Neural progenitor cell (in vitro differentiated cells): ENCODE results near the gene TAF5. TPM values are rescaled to one million over a fixed set of nuclear protein-coding genes. Genes with fewer than 3 reads are reported as not detected.

ENCODE experiments used
- DNase-seq: peaks from one replicate; pipeline ENCODE4 v3.0.0-alpha.2; 2016; ENCODE audit warnings: low spot score
- H2AFZ ChIP-seq: fragments of 200-600 bp; sonication (generic); replicated peaks from 2 replicates; pipeline ENCODE4 v1.6.1; 2016; ENCODE audit warnings: antibody characterized with exemption
- H3F3A ChIP-seq: fragments of 200-600 bp; sonication (generic); 2 replicates; pipeline ENCODE4 v1.6.1; 2016; ENCODE audit warnings: antibody characterized with exemption, low read depth
- H3K27ac ChIP-seq: fragments of 200-600 bp; sonication (generic); 2 replicates; pipeline ENCODE4 v1.5.1; 2016; ENCODE audit warnings: mild to moderate bottlenecking
- H3K27me3 ChIP-seq: fragments of 200-600 bp; sonication (generic); 2 replicates; pipeline ENCODE4 v1.6.1; 2016; ENCODE audit warnings: mild to moderate bottlenecking, moderate library complexity
- H3K36me3 ChIP-seq: fragments of 200-600 bp; sonication (generic); 2 replicates; pipeline ENCODE4 v1.5.1; 2016
- H3K4me1 ChIP-seq: fragments of 200-600 bp; sonication (generic); 2 replicates; pipeline ENCODE4 v1.6.1; 2016; ENCODE audit warnings: mixed run types
- H3K4me2 ChIP-seq: fragments of 200-600 bp; sonication (generic); 2 replicates; pipeline ENCODE4 v1.6.1; 2016
- H3K4me3 ChIP-seq: fragments of 200-600 bp; sonication (generic); 2 replicates; pipeline ENCODE4 v1.5.1; 2016
- H3K79me2 ChIP-seq: fragments of 200-600 bp; sonication (generic); 2 replicates; pipeline ENCODE4 v1.6.1; 2016; ENCODE audit warnings: low read depth
- H3K9ac ChIP-seq: fragments of 200-600 bp; sonication (generic); 2 replicates; pipeline ENCODE4 v1.6.1; 2016
- H3K9me3 ChIP-seq: fragments of 200-600 bp; sonication (generic); 2 replicates; pipeline ENCODE4 v1.5.1; 2016; ENCODE audit warnings: low read depth
- H4K20me1 ChIP-seq: fragments of 200-600 bp; sonication (generic); 2 replicates; pipeline ENCODE4 v1.6.1; 2016; ENCODE audit warnings: low read depth
- H3K27ac Mint-ChIP-seq: 3 replicates; pipeline ENCODE4 v1.8.0; 2021; ENCODE audit warnings: mixed read lengths
- H3K27me3 Mint-ChIP-seq: 2 replicates; pipeline ENCODE4 v1.8.0; 2022; ENCODE audit warnings: low read depth, mild to moderate bottlenecking, inconsistent platforms, moderate library complexity, mixed read lengths; ENCODE audit not compliant: insufficient read depth
- H3K36me3 Mint-ChIP-seq: 3 replicates; pipeline ENCODE4 v1.8.0; 2021; ENCODE audit warnings: mixed read lengths
- H3K4me1 Mint-ChIP-seq: 3 replicates; pipeline ENCODE4 v1.8.0; 2021; ENCODE audit warnings: mixed read lengths
- H3K4me3 Mint-ChIP-seq: 3 replicates; pipeline ENCODE4 v1.8.0; 2021; ENCODE audit warnings: mild to moderate bottlenecking, moderate library complexity, mixed read lengths
- H3K9me3 Mint-ChIP-seq: 3 replicates; pipeline ENCODE4 v1.8.0; 2020; ENCODE audit warnings: mixed read lengths
- EZH2 ChIP-seq: fragments of 200-600 bp; sonication (generic); IDR thresholded peaks from 2 replicates; pipeline ENCODE4 v1.6.1; 2017; ENCODE audit warnings: antibody characterized with exemption, mild to moderate bottlenecking, moderate library complexity
- EZH2phosphoT487 ChIP-seq: fragments of 200-600 bp; sonication (generic); IDR thresholded peaks from 2 replicates; pipeline ENCODE4 v1.6.1; 2017; ENCODE audit warnings: antibody characterized with exemption
- total RNA-seq: library from RNA; depleted of rRNA; stranded (reverse); fragments of >200 nt; gene quantifications from 2 replicates; pipeline ENCODE4 v1.2.3, GENCODE V29; 2015; ENCODE audit warnings: low replicate concordance
- TF ChIP-seq, protein P1 (sequence below): fragments of 200-600 bp; sonication (generic); IDR thresholded peaks from 2 replicates; pipeline ENCODE4 v1.5.1; 2017; ENCODE audit warnings: antibody characterized with exemption, mild to moderate bottlenecking

Gene TAF5
- total RNA-seq, 1 donor from 2014 or later = 22.7 TPM

DNA sequence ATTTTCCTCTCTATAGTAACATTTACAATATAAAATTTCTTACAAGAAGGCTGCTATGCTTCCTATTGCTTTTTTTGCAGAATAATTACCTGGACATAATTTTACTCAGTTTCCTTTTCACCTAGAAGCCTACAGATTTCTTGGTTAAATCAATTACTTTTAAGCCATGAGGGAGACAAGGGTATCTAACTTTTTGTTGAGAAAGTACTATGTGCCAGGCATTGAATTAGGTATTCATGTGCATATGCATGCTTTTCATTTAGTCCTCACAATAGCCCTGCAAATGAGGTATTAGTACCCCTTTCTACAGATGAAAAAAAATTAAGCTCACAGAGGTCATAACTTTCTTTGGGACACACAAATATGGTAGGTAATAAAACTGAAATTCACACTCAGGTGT lies 33.2 kb upstream of the TAF5 start:
- TF ChIP-seq EZH2phosphoT487 (no peak), EZH2 (no peak)
- TF ChIP-seq, protein P1, sequence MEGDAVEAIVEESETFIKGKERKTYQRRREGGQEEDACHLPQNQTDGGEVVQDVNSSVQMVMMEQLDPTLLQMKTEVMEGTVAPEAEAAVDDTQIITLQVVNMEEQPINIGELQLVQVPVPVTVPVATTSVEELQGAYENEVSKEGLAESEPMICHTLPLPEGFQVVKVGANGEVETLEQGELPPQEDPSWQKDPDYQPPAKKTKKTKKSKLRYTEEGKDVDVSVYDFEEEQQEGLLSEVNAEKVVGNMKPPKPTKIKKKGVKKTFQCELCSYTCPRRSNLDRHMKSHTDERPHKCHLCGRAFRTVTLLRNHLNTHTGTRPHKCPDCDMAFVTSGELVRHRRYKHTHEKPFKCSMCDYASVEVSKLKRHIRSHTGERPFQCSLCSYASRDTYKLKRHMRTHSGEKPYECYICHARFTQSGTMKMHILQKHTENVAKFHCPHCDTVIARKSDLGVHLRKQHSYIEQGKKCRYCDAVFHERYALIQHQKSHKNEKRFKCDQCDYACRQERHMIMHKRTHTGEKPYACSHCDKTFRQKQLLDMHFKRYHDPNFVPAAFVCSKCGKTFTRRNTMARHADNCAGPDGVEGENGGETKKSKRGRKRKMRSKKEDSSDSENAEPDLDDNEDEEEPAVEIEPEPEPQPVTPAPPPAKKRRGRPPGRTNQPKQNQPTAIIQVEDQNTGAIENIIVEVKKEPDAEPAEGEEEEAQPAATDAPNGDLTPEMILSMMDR = no peak
- H3K4me3 ChIP-seq = no peak overlapping the region
- Mint-ChIP-seq H3K9me3 (no peaks in the 10 kb centered on the region), H3K4me1 (no peaks in the 10 kb centered on the region), H3K4me3 (no peak overlapping the region), H3K36me3 (peaks cover 26% of the 10 kb centered on the region), H3K27me3 (peaks cover 2% of the 10 kb centered on the region), H3K27ac (no peak overlapping the region)
- no peak overlapping the region for H3K4me2 ChIP-seq
- no peaks in the 10 kb centered on the region for H3K27me3 ChIP-seq
- DNase-seq = no peak
- H3K9ac ChIP-seq = no peak overlapping the region
- H3K79me2 ChIP-seq = no peaks in the 10 kb centered on the region
- H3K9me3 ChIP-seq = no peaks in the 10 kb centered on the region
- H4K20me1 ChIP-seq = peaks cover 3% of the 10 kb centered on the region
- H3K36me3 ChIP-seq = peaks cover 12% of the 10 kb centered on the region
- H3K27ac ChIP-seq = no peak overlapping the region
- no peak overlapping the region for H2AFZ ChIP-seq
- no peaks in the 10 kb centered on the region for H3K4me1 ChIP-seq
- H3F3A ChIP-seq = peaks cover 14% of the 10 kb centered on the region

DNA sequence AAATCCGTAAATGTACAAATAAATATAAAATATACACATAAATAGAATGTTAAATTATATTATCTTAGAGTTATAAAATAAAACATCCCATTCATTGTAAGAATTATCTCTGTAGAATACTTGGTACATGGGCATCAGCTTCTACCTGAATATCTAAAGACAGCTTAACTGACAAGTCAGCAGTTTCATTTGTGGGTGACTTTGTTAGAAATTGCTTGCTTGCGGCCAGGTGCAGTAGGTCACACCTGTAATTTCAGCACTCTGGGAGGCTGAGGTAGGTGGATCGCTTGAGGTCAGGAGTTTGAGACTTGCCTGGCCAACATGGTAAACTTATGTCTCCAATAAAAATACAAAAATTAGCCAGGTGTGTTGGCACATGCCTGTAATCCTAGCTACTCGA lies 31.4 kb upstream of the TAF5 start:
- Histone ChIP-seq H3K9me3 (no peaks in the 10 kb centered on the region), H3K36me3 (peaks cover 12% of the 10 kb centered on the region), H2AFZ (no peak overlapping the region), H3K9ac (no peak overlapping the region), H3K27ac (no peak overlapping the region), H4K20me1 (peaks cover 3% of the 10 kb centered on the region), H3K4me1 (no peaks in the 10 kb centered on the region), H3K4me3 (no peak overlapping the region), H3K27me3 (no peaks in the 10 kb centered on the region), H3F3A (peaks cover 14% of the 10 kb centered on the region), H3K79me2 (no peaks in the 10 kb centered on the region), H3K4me2 (no peak overlapping the region)
- no peaks in the 10 kb centered on the region for H3K9me3 Mint-ChIP-seq
- H3K27me3 Mint-ChIP-seq = no peaks in the 10 kb centered on the region
- peaks cover 20% of the 10 kb centered on the region for H3K36me3 Mint-ChIP-seq
- H3K27ac Mint-ChIP-seq = no peak overlapping the region
- no peak overlapping the region for H3K4me3 Mint-ChIP-seq
- DNase-seq = no peak
- TF ChIP-seq EZH2 (no peak), EZH2phosphoT487 (no peak)
- TF ChIP-seq, protein P1 = no peak
- no peaks in the 10 kb centered on the region for H3K4me1 Mint-ChIP-seq

DNA sequence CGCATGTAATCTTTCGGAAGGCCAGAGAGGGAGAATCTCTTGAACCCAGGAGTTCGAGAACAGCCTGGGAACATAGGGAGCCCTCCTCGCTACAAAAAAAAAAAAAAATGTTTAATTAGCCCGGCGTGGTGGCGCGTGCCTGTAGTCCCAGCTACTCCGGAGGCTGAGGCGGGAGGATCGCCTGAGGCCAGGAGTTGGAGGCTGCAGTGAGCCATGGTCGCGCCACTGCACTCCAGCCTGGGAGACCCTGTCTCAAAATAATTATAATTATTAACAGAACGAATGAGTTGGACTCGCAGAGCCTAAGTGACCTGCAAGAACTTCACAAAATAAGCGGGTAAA lies 17.6 kb upstream of the TAF5 start:
- H3K4me3 ChIP-seq = peak overlapping the region; percentile 79
- peaks cover 7% of the 10 kb centered on the region for H3F3A ChIP-seq
- H3K9me3 ChIP-seq = no peaks in the 10 kb centered on the region
- H3K4me3 Mint-ChIP-seq = peak overlapping the region; percentile 93
- H3K4me1 ChIP-seq = peaks cover 7% of the 10 kb centered on the region
- H3K9ac ChIP-seq = peak overlapping the region; percentile 60
- H3K27me3 Mint-ChIP-seq = no peaks in the 10 kb centered on the region
- H2AFZ ChIP-seq = peak overlapping the region; percentile 92
- H3K9me3 Mint-ChIP-seq = no peaks in the 10 kb centered on the region
- H3K27ac Mint-ChIP-seq = no peak overlapping the region
- H3K4me1 Mint-ChIP-seq = peaks cover 4% of the 10 kb centered on the region
- H3K27me3 ChIP-seq = no peaks in the 10 kb centered on the region
- peaks cover 4% of the 10 kb centered on the region for H3K36me3 Mint-ChIP-seq
- H3K36me3 ChIP-seq = peaks cover 16% of the 10 kb centered on the region
- no peak for TF ChIP-seq EZH2
- no peak for TF ChIP-seq EZH2phosphoT487
- TF ChIP-seq, protein P1 = no peak
- no peak for DNase-seq
- H4K20me1 ChIP-seq = peaks cover 5% of the 10 kb centered on the region
- H3K27ac ChIP-seq = no peak overlapping the region
- peak overlapping the region; percentile 84 for H3K4me2 ChIP-seq
- H3K79me2 ChIP-seq = peaks cover 27% of the 10 kb centered on the region
